Calu3 (cell line): Measurements from ENCODE around the gene MGAT5. TPM values are rescaled to one million over a fixed set of nuclear protein-coding genes. Genes with fewer than 3 reads are reported as not detected.

Experiments used
- BruUV-seq: library from RNA; stranded (reverse); fragments of 400-500 nt; replicated peaks from 2 replicates; lab custom pipeline; 2021; lab: Mats Ljungman, UMichigan
- CTCF ChIA-PET: fragments of 300-600 bp; sonication (Branson Sonifier 250); formaldehyde crosslinking; loops from one replicate; lab custom pipeline; 2022; ENCODE audit warnings: antibody characterized with exemption; lab: Charles Lee
- DNase-seq: peaks from one replicate; pipeline ENCODE4 v3.0.0; 2022
- H3K27ac Mint-ChIP-seq: one replicate; pipeline ENCODE4 v1.8.0; 2022; ENCODE audit warnings: mixed read lengths; ENCODE audit not compliant: unreplicated experiment
- H3K27me3 Mint-ChIP-seq: one replicate; pipeline ENCODE4 v1.8.0; 2022; ENCODE audit warnings: mixed read lengths; ENCODE audit not compliant: unreplicated experiment
- H3K36me3 Mint-ChIP-seq: one replicate; pipeline ENCODE4 v1.8.0; 2022; ENCODE audit warnings: mild to moderate bottlenecking, moderate library complexity, mixed read lengths; ENCODE audit not compliant: insufficient read depth, unreplicated experiment
- H3K4me1 Mint-ChIP-seq: one replicate; pipeline ENCODE4 v1.8.0; 2022; ENCODE audit warnings: mild to moderate bottlenecking, low read depth, mixed read lengths; ENCODE audit not compliant: unreplicated experiment
- H3K4me3 Mint-ChIP-seq: one replicate; pipeline ENCODE4 v1.8.0; 2022; ENCODE audit warnings: mild to moderate bottlenecking, low read depth, moderate library complexity, mixed read lengths; ENCODE audit not compliant: unreplicated experiment
- H3K9me3 Mint-ChIP-seq: one replicate; pipeline ENCODE4 v1.8.0; 2022; ENCODE audit warnings: low read depth, mixed read lengths; ENCODE audit not compliant: unreplicated experiment
- CTCF ChIP-seq: fragments of 200-600 bp; IDR thresholded peaks from one replicate; pipeline ENCODE4 v1.8.0; 2022; ENCODE audit warnings: antibody characterized with exemption; ENCODE audit not compliant: unreplicated experiment
- intact Hi-C: fragments of 100-400 bp; cut with micrococcal nuclease; formaldehyde crosslinking; loops from one replicate; pipeline ENCODE4 v1.10.0; 2022; ENCODE audit not compliant: unreplicated experiment
- total RNA-seq: library from RNA; stranded (reverse); gene quantifications from 2 replicates; pipeline ENCODE4 v1.2.3, GENCODE V29; 2022

The MGAT5 gene
- total RNA-seq, 1 experiment from 2014 or later: 129 TPM

- BruUV-seq: no TSS peak
- H3K27ac Mint-ChIP-seq: no peak overlapping the region
- intact Hi-C loops: no loop called here
- no peaks in the 10 kb centered on the region for H3K4me1 Mint-ChIP-seq
- DNase-seq: no peak
- CTCF ChIA-PET: no interaction called here
- no peak for TF ChIP-seq CTCF
- H3K27me3 Mint-ChIP-seq: no peaks in the 10 kb centered on the region
- H3K9me3 Mint-ChIP-seq: no peaks in the 10 kb centered on the region
- no peaks in the 10 kb centered on the region for H3K36me3 Mint-ChIP-seq
- no peak overlapping the region for H3K4me3 Mint-ChIP-seq
Measured at GRCh38 chr2:134482131-134482723, 228.4 kb downstream of the MGAT5 start.

GRCh38 chr2:134482766-134483340 lies 229.0 kb downstream of the MGAT5 start:
- no peak for TF ChIP-seq CTCF
- Mint-ChIP-seq H3K9me3 (no peaks in the 10 kb centered on the region), H3K27me3 (no peaks in the 10 kb centered on the region), H3K27ac (no peak overlapping the region), H3K4me3 (no peak overlapping the region), H3K4me1 (no peaks in the 10 kb centered on the region), H3K36me3 (no peaks in the 10 kb centered on the region)
- no peak for DNase-seq
- no TSS peak for BruUV-seq
- intact Hi-C loops: no loop called here
- CTCF ChIA-PET: no interaction called here

GRCh38 chr2:134489732-134490384 lies 236.0 kb downstream of the MGAT5 start:
- H3K36me3 Mint-ChIP-seq: no peaks in the 10 kb centered on the region

GRCh38 chr2:134490559-134490958 lies 236.7 kb downstream of the MGAT5 start:
- H3K27me3 Mint-ChIP-seq: no peaks in the 10 kb centered on the region
- H3K9me3 Mint-ChIP-seq: no peaks in the 10 kb centered on the region
- no peaks in the 10 kb centered on the region for H3K36me3 Mint-ChIP-seq
- DNase-seq: no peak
- H3K27ac Mint-ChIP-seq: no peak overlapping the region
- CTCF ChIA-PET: no interaction called here
- TF ChIP-seq CTCF: no peak
- H3K4me1 Mint-ChIP-seq: no peaks in the 10 kb centered on the region
- intact Hi-C loops: no loop called here
- no TSS peak for BruUV-seq
- no peak overlapping the region for H3K4me3 Mint-ChIP-seq

More at GRCh38 chr2:134489732-134490384, 236.0 kb downstream of the MGAT5 start:
- CTCF ChIA-PET: no interaction called here
- Mint-ChIP-seq H3K4me1 (no peaks in the 10 kb centered on the region), H3K4me3 (no peak overlapping the region), H3K27me3 (no peaks in the 10 kb centered on the region), H3K9me3 (no peaks in the 10 kb centered on the region), H3K27ac (no peak overlapping the region)
- no peak for TF ChIP-seq CTCF
- BruUV-seq: no TSS peak
- no peak for DNase-seq
- intact Hi-C loops: no loop called here
